Right hindlimb (tissue), 1 donor: ENCODE measurements around the gene CCT7.

Source experiments
- DNase-seq: peaks from one replicate; pipeline ENCODE4 v3.0.0-alpha.2; 2018

The CCT7 gene

GRCh38 chr2:73297151-73297559 lies 63.0 kb downstream of the CCT7 start:
- no peak for DNase-seq

GRCh38 chr2:73297586-73297985 lies 63.5 kb downstream of the CCT7 start:
- no peak for DNase-seq

- DNase-seq, result no peak
Measured at GRCh38 chr2:73300926-73301325, 66.8 kb downstream of the CCT7 start.

- no peak for DNase-seq
Measured at GRCh38 chr2:73301636-73302035, 67.5 kb downstream of the CCT7 start.
